ENCODE measurements around the gene IL1A.
"Not testable (repeated sequence)": the region's sequence is repeated elsewhere in the genome, so short reads cannot be mapped to it uniquely, and the experiment has no call there.

IL1A gene, protein sequence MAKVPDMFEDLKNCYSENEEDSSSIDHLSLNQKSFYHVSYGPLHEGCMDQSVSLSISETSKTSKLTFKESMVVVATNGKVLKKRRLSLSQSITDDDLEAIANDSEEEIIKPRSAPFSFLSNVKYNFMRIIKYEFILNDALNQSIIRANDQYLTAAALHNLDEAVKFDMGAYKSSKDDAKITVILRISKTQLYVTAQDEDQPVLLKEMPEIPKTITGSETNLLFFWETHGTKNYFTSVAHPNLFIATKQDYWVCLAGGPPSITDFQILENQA

DNA sequence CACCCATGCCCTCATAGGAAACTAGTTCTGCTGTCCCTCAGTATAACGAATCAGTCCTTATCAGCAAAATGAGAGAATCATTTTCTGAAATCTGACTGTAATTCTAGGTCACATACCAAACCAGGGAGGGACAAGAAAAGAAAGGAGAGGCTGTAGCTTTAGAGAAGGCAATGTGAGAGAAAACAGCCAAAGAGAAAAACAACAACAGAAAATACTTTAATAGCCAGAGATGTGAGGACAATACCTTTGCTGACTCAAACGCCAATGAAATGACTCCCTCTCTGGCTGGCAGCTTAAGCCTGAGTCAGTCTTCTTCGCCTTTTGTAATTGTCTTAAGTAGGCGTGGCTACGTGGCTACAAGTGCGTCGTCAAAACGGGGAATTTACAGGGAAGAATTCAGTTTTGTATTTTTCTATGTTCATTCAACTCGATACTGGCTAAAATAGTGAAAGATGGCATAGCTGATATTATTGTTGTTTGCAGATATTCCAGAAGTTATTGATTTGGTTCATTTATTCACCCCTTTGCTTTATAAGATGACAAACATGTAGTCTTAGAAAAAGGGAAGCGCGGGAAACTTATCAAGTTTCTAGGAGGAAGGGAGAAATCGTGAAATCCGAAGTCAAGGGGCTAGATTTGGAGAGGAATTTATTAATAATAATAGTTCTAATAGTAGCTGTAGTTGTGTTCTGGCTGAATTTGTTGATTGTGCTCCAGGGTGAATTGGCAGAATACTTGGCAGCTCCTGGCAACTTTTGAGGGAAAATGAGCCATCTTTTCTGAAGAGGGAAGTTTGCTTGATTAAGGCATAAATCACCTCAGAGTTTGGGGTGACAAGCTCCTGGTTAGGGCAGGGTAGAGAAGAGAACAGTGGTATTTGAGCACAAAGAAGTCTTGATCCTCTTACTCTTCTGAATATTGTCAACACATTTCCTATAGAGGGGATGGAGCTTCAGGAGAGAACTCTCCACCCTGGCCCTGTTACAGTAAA is at the start of gene IL1A:
IL1A (minus strand) TSS at position 295 of the 991 bp plus-strand sequence. CDS start 723 bp downstream, outside the sequence.
- no peak for DNase-seq (ENCODE audit: low read depth, low spot score)

DNA sequence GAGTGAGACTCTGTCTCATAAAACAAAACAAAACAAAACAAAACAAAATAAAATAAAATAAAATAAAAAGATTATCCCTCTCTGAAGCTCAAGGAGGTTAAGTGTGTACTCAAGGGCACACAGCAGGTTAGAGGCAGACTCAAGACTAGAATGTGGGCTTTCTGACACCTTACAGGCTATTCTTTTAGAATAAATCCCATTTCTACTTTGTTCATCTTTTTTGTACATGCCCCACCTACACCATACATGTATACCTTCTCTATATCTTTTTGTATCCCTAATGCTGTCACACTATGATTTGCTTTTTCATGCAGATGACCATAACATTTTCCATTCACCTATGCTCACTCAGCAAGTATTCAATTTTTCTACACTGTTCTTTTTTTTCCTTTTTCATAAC is 49.7 kb upstream of the IL1A start:
- no peak for DNase-seq (ENCODE audit: low read depth, low spot score)

DNA sequence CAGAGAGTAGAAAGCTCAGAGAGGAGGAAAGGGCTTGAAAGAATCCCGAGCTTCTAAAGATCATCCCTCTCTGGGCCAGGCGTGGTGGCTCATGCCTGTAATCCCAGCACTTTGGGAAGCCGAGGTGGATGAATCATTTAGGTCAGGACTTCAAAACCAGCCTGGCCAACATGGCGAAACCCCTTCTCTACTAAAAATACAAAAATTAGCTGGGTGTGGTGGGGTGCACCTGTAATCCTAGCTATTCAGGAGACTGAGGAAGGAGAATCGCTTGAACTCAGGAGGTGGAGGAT is 49.3 kb upstream of the IL1A start:
- DNase-seq (ENCODE audit: low read depth, low spot score), result not testable (repeated sequence)

GRCh38 chr2:112832841-112833638 is 48.7 kb upstream of the IL1A start:
- no peak for DNase-seq (ENCODE audit: low read depth, low spot score)

DNA sequence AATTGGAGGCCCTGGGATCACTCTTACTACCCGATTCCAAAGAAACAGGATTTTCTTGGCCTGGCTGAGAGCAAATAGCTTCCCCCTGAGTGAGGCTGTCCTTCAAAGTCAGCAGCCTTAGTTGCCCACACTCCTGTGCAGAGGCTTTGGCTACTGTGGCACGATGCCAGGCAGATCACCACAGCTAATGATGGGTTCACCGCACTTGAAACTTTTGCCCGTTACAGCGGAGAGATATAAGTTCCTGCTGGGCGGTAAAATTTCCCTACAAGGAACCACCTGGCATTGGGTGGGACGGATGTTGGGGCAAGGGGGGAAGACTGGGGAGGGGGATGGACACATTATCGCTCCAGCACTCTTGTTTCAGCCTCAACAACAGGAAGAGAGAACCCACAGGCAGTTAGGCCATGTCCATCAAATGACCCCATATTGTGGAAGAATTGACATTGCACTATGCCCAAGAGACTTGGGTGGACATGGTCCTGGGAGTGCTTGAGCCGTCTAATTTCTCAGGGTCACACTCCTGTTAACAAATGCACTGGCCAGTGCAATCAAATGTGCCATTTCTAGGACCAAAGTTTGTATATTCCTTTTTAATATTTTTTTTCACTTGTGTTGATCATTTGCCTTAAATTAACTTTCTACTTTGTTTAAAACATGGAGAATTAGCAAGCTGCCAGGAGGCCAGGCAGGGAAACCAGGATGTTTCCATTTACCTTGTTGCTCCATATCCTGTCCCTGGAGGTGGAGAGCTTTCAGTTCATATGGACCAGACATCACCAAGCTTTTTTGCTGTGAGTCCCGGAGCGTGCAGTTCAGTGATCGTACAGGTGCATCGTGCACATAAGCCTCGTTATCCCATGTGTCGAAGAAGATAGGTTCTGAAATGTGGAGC is 47.9 kb upstream of the IL1A start:
- DNase-seq (ENCODE audit: low read depth, low spot score), result no peak

GRCh38 chr2:112831513-112831845 is 47.2 kb upstream of the IL1A start:
- no peak for DNase-seq (ENCODE audit: low read depth, low spot score)

DNA sequence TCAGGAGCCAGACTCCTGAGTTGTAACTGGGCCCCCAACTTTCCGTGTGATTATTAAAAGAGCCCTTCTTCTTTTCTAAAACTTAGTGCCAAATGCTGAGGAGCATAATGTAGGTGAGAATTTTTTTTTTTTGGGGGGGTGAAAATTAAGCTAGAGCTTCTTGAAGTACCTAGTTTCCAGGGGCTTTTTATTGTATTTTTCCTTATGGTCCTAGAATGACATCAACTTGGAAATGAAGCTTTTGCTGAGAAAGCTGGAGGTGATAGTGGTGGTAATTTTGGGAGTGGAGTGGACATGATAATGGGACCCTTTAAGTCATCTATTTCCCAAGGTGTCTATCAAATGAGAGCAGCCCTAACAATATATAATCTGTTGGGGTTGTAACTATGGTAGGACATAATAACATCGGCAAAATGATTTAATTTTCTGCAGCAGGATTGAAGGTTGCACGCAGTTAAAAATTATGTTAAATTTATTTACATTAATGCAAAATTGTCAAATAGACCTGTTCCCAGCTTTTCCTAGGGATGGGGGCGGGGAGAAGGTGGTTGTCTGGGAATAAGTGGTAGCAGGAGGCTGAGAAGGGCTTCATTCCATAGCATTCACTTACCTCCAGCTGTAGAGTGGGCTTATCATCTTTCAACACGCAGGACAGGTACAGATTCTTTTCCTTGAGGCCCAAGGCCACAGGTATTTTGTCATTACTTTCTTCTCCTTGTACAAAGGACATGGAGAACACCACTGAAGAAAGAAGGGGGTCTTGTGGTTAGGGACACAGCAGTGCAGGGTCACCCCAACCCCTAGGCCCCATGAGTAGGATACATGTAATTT is 46.6 kb upstream of the IL1A start:
- no peak for DNase-seq (ENCODE audit: low read depth, low spot score)

GRCh38 chr2:112829961-112830681 is 45.8 kb upstream of the IL1A start:
- DNase-seq (ENCODE audit: low read depth, low spot score), result no peak

DNA sequence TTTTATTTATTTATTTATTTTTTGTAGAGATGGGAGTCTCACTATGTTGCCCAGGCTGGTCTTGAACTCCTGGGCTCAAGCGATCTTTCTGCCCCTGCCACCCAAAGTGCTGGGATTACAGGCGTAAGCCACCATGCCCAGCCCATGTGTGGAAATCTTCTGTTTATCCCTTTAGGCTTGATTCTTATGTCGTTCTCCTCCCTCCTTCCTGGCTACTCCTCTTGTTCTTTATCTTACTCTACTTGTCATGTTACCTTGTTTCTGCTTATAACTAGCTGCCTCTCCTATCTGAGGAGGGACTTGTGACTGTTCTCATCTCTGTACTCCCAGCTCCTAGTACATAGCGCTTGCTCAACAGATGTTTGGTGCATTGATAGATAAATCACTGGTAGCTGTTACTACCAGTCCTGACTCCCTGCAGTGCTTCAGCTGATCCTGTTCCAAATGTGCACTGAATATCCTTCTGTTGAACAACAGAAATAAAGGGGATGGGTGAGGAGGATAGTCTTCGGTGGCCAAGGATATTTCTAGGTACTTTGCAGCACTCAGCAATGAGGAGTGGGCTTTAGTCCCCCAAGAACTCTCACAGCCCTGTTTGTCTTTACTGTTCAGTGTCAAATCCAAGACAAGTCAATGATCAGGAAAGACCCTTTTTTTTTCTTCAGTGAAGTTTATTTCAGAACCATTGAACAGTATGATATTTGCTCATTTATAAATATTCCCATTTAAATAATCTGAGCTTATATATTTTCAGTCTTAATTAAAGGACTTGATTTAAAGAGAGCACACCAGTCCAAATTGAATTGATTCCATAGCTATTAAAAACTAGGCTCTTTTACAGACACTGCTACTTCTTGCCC is 45.0 kb upstream of the IL1A start:
- DNase-seq (ENCODE audit: low read depth, low spot score), result no peak

GRCh38 chr2:112828251-112828691 is 44.0 kb upstream of the IL1A start:
- no peak for DNase-seq (ENCODE audit: low read depth, low spot score)

DNA sequence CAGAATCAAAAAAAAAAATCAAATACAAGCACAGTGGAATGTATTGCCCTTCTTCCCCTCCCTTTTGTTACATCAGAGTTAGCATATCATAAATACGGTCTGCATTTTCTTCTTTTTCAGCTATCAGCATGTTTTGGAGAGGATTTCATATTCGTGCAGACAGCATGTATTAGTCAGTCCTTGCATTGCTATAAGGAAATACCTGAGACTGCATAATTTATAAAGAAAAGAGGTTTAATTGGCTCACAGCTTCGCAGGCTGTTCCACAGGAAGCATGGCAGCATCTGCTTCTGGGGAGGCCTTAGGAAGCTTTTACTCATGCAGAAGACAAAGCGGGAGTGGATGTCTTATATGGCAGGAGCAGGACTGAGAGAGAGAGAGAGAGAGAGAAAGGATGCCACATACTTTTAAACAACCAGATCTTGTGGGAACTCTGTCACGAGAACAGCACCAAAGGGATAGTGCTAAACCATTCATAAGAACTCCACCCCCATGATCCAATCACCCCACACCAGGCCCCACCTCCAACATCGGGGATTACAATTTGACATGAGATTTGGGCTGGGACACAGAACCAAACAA is 43.4 kb upstream of the IL1A start:
- no peak for DNase-seq (ENCODE audit: low read depth, low spot score)

DNA sequence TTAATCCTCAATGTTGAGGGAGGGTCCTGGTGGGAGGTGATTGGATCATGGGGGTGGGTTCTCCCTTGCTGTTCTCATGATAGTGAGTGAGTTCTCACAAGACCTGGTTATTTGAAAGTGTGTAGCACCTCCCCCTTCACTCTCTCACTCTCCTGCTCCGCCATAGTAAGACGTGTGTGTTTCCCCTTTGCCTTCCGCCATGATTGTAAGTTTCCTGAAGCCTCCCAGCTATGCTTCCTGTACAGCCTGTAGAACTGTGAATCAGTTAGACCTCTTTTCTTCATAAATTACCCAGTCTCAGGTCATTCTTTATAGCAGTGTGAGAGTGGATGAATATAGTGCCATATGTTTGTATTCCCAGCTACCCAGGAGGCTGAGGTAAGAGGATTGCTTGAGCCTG is 42.7 kb upstream of the IL1A start:
- DNase-seq (ENCODE audit: low read depth, low spot score), result no peak

DNA sequence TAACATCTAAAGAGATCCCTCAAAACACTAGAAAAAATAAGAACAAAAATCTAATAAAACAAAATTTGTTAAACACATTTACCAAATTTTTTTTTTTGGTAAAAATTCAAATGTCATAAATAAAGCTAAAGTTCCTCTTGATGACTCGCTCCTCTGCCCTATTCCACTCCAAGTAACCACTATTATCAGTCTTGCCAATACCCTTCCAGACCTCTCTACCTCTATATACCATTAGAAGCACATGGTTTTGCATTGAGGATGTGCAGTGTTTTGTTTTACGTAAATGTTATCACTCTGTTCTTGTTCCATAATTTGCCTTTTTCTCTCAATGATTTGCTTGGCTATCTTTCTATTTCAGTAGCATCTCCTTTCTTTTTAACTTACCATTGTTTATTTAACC is 41.4 kb upstream of the IL1A start:
- DNase-seq (ENCODE audit: low read depth, low spot score), result no peak

DNA sequence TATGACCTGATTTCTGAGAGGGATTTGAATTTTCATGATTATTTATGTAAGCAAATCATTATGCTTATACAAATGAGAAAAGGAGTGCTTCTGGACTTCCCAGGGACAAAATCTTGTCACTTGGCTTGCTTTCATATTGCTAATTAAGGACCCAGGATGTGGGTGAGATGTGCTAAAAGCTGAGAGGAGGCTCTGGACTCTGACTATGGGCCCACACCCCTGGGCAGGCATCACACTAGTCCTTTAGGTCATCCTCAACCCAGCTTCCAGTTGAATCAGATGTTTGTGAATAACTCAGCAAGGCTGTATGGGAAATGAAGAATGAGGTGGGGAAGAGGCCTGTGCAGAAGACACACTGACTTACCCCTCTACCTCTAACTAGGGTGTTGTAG is 40.4 kb upstream of the IL1A start:
- no peak for DNase-seq (ENCODE audit: low read depth, low spot score)

DNA sequence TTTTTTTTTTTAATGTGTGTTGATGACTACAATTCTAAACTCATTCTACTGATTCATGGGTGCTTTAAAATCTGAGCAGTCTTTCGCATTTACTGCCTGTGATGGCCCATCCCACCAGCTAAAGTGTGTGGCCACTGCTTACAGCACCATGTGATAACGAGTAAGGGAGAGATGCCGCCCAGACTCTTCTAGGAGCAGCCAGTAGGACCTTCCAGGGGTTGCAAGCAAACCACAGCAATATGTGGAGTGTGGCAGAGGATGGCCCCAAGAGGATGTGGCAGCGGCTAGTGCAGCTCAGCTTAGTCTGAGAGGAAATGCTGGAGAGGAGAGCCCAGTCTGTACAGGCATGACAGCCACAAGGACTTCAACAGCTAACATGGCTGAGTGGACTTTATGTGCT is 37.4 kb upstream of the IL1A start:
- no peak for DNase-seq (ENCODE audit: low read depth, low spot score)

- no peak for DNase-seq (ENCODE audit: low read depth, low spot score)
These were observed 36.8 kb upstream of the IL1A start for GRCh38 chr2:112821142-112821541.

- DNase-seq (ENCODE audit: low read depth, low spot score), result no peak
These were observed 36.0 kb upstream of the IL1A start for GRCh38 chr2:112820343-112820742.

- no peak for DNase-seq (ENCODE audit: low read depth, low spot score)
These were observed 34.8 kb upstream of the IL1A start for GRCh38 chr2:112819081-112819480.

Measured in brain pericyte (primary cell).